ENCODE results near the gene POLE.

POLE gene

DNA sequence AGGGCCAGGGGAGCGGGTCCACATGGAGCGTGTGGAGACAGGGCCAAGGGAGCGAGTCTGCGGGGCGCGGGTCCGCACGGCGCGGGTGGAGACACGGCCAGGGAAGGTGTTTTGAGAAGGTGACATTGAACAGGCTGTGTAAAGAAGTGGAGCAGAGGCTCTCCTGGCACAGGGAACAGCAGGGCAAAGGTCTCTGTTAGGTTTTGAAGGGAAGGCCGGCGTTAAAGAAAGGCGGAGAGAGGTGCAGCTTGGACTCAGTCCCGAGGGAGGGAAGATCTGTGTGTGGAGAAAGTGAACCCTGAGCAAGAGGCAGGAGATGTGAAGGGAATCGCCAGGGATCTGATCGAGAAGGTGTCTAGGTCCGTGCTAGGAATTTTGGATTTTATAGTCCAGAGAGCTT is 2.1 kb upstream of the POLE start:
- in situ Hi-C loops (cut with MboI; ENCODE audit: low sequenced_read_pairs): no loop called here

DNA sequence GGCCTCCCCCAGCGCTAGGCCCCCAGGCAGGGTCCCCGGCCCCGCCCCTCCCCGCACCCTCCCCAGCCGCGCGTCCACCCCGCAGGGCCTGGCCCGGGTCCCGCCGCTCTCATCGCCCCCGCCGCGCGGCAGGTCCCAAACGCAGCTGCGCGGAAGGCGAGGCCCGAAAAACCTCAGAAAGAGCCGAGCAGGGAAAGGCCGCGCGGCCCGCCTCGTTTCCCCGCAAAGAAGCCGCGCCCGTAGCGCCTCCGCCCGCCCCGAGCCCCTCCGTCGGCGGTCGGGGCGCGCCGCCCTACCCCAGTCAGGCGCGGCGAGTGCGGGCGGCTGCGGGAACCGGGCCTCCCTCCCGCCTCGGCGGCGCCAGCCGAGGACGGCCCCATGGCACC is 324 bp downstream of the POLE start:
- in situ Hi-C loops (cut with MboI; ENCODE audit: low sequenced_read_pairs): no loop called here

DNA sequence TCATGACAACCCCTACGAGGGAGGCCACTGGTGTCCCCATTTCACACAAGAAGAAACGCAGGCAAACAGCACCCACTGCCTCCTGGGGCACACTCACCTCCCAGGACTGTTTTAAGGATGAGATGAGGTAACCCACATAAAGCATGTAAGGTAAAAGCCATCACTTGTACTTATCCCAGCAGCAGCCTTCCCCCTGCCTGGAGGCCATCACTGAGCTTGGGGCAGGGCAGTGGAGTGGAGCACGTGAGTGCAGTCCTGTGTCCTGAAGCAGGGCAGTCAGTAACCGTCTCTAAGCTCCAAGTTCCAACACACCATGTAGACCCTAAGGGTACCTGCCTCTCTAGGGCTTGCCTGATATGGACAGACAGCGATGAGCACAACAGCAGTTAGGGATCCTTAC is 1.7 kb downstream of the POLE start:
- in situ Hi-C loops (cut with MboI; ENCODE audit: low sequenced_read_pairs): no loop called here

DNA sequence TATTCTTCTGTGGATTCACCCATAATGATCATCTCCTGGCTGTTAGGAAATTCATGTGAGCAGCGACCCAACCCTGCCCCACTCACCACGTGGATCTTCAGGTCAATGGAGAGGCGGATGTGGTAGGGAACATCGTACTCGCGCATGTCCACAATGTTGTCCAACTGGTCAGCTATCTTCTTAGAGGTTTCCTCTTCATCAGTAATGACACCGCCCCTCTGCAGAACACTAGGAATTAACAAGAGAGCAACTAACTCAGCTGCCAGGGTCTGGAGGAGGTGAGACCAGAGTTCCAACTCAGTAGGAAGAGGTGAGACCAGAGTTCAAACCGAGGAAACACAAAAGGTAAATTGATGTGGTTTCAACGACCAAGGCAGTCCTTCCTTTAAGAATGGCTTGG is 9.7 kb downstream of the POLE start:
- in situ Hi-C loops (cut with MboI; ENCODE audit: low sequenced_read_pairs): no loop called here

DNA sequence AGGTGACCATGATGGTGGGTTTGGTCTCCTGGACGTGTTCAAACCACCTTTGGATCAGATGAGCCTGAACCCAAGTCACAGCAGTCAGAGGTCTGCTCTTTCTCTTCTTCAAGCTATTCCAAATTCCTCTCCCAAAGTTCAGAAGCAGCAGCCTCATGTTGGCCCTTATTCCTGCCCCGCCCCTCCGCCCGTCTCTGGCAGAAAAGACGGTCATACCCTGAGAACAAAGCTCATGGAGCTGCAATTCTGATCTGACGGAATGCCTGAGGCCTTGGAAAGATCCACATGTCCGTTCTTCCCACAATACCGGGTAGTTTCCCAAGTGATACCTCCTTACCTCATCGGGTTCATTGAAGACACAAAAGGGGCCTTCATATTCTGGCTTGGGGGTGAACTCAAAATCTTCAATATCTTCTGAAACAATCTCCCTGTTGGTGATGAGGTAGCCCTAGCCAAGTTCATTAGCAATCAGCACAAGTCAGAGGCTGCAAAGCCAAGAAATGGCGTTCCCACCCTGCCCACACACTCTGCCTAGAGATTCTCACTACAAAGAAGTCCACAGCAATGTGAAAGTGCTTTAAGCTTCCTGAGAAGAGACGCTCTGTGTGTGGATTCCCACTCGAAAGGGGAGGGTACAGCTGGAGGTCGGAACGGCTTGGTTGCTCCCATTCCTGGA is 11.2 kb downstream of the POLE start:
- in situ Hi-C loops (cut with MboI; ENCODE audit: low sequenced_read_pairs): no loop called here

DNA sequence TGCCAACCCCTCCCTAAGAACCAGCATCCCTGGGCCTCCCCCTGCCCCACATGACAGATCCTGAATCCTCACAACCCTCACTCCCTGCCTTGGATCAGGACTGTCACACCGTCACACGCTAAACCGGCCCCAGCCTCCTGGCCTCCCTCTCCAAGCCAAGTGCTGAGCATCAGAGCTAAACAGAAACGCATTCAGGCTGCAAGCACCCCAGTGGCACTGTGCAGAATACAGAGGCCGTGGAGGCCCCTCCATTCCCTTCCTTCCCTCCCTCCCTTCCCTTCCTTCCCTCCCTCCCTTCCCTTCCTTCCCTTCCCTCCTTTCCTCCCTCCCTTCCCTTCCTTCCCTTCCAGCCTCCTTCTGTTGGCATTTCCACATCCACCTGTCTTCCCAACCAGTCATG is 12.6 kb downstream of the POLE start:
- in situ Hi-C loops (cut with MboI; ENCODE audit: low sequenced_read_pairs): no loop called here

DNA sequence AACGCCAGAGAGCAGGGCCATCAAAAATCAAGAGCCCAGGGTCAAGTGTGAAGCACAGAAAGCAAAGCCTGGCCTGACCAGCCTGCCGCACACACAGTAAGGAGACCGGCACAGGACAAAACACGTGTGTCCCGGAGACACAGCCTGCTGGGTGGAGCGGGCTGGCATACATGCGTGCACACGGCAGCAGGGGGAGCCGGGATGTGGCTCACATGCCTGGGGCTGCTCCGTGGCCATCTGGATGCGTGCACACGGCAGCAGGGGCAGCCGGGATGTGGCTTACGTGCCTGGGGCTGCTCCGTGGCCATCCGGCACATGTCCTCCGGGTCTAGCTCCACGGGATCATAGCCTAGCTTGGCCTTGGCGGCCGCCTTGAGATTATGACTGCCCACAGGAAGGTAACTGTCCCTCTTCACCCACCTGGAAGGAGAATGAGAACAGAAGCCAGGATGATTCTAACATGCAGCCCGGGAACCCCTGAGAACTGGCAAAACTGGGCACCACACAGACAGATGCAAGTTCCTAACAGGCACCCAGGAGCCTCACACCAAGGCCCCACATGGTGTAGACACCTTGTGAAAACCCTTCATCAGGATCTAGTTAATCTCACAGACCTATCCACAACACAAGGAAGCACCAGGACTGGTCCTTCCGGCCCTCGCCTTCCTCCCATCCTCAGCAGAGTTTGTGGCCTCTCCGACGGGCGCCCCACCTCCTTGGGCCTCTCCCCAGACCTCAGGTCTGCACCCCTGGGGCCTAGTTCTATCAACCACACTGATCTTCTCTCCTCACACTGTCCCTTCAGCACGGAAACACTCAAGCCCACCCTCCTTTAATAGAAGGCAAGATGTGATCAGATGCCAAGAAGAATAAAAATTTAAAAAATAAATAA is 13.6 kb downstream of the POLE start:
- in situ Hi-C loops (cut with MboI; ENCODE audit: low sequenced_read_pairs): no loop called here

DNA sequence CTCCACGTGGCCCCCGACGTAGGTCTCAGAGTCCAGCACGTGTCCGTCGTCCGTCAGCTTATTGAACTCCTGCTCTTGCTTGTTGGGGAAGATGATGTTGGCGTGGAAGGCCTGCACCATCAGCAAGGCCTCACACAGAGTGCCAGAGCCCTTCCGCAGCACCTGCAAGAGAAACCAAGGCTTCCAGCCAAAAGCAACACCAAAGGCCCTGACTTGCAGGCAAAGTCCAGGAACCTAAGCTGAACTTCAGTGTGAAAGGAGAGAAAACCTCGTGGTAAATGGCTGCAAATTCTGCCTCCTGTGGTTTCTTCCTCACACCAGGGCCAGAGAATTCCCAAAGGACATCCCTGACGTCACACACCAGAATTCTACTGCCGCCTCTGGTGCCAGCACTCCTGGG is 14.5 kb downstream of the POLE start:
- in situ Hi-C loops (cut with MboI; ENCODE audit: low sequenced_read_pairs): no loop called here

DNA sequence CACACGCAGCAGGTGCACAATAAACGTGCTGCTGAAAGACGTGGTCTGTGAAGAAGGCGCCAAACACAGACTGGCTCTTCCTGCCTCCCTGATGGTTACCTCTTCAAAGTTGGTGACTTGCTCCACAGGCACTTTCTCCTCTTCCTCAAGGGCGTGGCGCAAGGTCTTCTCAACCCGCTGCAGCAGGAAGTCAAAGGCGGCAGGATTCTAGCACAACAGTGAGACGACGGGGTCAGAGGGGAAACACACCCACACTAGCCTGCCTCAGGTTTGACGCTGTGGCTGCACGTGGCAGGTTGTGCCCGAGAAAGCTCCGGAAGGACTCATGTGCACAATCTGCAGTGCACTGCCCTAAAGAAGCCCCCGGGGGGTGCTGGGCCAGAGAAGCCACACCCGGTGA is 15.0 kb downstream of the POLE start:
- in situ Hi-C loops (cut with MboI; ENCODE audit: low sequenced_read_pairs): no loop called here

DNA sequence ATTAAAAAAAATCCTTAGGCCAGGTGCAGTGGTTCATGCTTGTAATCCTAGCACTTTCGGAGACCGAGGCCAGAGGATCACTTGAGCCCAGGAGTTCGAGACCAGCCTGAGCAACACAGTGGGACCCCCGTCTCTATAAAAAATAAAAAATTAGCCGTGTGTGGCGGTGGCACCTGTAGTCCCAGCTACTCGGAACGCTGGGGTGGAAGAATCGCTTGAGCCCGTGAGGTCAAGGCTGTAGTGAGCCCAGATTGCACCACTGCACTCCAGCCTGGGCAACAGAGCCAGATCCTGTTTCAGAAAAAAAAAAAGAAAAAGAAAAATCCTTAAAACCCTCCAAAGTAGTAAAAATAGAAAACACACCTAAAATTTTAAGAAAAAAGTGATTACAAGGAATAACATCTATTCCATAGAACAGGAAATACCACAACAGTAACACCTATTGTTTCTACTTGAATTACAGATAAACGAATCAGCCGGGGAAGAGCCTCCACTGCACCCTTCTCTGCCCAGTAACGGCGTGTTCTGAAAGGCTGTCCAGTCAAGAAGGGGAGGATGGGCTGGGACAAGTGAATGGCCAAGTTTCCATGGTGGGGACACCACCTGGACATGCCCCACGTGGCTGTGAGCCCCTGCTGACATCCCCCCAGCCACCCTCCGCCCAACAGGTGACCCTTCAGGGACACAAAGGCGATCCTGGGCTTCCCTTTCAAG is 17.8 kb downstream of the POLE start:
- in situ Hi-C loops (cut with MboI; ENCODE audit: low sequenced_read_pairs): no loop called here

DNA sequence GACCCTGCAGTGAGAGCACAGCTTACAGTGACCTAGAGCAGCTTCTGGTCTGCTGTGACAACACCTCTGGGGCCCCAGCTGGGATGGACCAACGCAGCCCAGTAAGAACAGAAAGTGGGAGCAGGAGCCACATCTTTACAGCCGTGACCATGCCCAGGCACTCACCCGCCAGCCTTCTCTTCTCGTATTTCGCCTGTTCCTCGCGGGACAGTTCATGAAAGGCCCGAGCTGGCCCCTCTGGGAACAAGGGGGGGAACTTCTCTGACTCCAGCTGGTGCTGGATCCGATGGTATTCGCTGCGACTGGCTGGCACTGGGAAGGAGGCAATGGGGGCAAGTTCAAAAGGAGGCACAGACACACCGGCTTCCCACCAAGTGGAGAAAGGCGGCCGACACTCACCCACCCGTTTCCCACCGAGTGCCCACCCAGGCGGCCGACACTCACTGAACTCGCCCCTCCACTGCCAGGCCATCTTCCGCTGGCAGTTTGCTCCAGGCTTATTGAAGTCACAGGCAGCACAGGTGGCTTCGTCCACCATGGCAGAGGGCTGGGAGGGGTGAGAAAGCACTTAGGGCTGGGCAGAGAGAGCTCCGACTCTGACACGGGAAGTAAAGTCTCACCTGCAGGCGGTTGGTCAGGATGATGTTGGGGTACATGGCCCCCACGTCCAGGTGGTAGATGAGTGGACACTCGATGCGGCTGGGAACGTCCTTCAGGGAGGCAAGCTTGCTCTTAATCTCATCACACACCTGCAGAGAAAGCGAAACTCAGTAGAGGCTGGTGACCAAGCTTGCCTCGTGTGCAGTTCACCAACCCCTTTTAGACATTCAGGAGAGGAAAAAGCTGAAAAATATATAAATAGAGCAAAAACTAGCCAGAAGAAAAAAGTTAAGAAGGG is 18.7 kb downstream of the POLE start:
- in situ Hi-C loops (cut with MboI; ENCODE audit: low sequenced_read_pairs): no loop called here

DNA sequence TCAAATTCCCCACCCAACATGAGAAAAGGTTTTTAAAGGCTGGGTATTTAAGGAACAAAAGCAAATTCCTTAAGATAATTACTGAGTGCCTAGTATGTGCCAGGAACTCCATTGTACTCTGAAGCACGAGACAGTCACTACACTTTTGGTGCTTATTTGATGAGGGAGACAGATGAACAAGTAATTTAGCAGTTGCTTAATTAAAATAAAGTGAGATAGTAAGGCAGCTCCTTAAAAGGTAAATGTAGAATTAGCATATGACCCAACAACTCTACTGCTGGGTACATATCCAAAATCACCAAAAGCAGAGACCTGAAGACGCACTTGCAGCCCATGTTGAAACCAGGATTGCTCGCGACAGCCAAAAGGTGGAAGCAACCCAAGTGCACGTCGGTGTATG is 21.3 kb downstream of the POLE start:
- in situ Hi-C loops (cut with MboI; ENCODE audit: low sequenced_read_pairs): no loop called here

DNA sequence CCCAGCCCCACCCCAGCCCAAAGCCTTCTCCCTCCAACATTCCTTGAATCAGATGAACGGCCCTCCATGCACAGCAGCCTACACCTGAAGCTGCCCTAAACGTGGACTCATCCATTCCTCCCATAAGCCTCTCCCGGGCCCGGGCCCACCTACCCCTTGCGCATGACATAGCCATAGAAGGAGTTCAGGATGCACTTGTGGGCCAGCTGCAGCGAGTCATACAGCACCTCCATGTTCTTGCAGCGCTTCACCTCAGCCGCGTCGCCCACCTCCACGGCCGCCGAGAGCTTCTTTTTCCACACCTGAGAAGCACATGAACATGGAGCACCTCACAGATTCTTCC is 22.0 kb downstream of the POLE start:
- in situ Hi-C loops (cut with MboI; ENCODE audit: low sequenced_read_pairs): no loop called here

DNA sequence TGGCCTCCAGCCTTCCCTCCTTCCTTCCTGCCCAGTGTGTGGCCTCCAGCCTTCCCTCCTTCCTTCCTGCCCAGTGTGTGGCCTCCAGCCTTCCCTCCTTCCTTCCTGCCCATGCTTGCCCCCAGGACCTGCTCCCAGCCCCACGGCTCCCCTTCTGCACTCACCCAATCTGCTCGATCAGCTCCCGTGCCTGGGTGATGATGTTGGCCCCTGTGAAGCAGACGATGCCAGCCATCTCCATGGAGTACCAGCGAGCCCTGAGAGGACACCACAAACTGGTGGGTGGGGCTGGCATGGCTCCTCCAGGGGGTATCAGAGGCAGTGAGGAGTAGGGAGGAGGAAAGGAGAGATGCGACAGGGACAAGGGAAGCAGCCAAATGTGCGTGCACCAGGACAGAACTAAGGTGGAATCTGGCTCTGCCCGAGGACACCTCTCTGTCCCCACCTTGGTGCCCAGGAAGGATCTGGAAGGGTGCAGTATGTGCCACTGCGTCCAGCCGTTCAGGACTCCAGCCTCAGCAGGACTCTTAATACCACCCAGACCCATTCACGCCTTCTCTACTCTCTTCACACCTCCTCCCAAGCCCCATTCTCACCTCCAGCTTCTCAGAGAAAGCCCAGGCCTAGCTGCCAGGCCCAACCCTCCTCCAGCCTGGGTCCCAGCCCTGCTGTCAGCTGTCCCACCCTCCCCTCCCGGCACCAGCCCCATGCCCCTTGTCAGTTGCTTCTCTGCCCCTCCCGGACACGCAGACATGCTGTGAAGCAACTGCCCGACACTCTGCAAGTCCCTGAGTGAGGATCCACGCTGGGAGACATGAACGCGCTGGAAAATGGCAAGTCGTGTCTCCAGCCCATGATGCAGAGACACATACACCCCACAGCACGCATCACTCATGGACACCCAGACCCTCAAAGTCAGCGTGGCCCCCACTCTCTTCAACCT is 22.7 kb downstream of the POLE start:
- in situ Hi-C loops (cut with MboI; ENCODE audit: low sequenced_read_pairs): no loop called here

DNA sequence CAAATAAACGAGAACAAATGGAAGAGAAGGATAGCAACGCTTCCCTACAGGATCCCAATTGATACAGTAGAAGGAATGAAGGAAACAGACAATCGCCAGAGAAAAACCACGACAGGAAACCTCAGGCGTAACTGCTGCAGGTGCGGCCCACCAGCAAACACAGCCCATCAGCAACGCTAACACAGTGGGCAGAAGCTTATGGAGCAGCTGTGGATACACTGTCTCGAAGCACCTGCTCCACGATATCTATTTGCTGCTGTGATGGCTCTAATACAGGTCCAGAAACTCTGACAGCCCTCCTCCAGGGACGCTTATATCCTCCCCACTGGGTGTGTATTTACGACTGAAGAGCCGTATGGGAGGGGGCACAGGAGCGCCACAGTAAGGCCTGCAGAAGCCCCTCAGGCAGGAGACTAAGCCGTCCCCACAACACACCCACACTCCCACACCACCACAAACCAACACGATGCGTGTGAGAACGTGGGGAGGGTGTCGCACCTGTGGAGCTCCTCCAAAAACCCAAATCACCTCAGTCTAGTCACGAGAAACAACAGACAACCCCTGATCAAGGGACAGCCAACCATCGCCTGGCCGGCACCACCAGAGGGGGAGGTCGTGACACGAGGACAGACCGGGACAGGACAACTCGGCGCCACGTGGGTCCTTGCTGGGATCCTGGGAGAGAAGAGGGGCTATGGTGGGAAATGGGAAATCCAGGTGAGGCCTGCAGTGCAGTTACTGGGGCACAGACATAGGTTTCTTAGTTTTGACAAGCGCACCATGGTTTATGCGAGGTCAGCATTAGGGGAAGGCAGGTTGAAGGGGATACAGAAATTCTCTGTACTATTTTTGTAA is 24.0 kb downstream of the POLE start:
- in situ Hi-C loops (cut with MboI; ENCODE audit: low sequenced_read_pairs): no loop called here

DNA sequence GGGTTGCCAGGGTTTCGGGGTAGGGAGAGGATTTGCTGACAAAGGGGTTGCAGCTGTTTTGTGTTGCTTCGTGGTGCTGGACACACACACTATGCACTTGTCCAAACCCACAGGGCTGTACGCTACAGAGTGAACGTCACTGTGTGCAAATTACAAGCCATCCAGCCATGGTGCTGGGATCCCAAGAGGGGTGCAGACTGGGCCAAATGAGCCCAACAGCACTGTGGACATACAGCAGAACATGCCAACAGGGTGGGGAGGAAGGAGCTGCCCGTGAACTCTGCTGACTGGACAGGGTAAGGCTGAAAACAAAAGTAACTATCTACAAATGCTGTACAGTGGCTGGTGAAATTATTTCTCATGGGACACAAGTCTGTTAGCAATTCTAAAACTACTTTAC is 25.2 kb downstream of the POLE start:
- in situ Hi-C loops (cut with MboI; ENCODE audit: low sequenced_read_pairs): no loop called here

DNA sequence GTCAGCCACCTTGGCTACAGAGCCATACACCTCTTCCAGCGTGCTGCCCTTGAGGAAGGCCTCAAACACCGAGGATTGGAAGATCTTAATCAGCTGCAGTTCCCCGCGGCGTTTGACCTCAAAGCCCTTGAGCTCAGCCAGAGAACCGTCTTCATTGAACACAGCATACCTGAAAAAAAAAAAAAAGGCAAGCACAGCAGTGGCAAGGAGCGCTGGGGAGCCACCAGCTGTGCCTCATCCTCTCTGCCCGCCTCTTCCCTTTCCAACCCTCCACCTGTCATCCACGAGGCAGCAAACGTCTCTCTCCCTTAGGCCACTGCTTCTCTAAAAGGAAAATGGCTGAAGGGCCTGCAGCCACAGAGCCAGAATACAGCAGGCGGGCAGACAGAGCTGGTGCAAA is 26.1 kb downstream of the POLE start:
- in situ Hi-C loops (cut with MboI; ENCODE audit: low sequenced_read_pairs): no loop called here

DNA sequence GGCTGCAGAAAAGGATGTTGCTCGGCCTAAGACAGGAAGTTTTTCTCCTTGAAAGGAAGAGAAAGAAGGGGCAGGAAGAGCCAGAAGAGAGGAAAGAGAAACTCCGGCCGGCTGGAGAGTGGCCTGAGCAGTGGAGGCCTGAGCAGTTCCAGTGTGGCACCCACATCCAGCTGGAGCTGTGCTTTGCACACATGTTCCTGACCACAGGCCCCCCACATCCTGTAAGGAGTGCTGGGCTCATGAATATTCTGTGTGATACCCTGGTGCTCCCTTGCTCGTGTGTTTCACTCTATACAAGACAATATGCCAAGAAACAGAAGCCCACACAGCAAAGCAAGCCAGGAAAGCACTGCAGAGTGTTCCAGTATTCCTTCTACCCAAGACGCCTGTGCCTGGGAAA is 27.1 kb downstream of the POLE start:
- in situ Hi-C loops (cut with MboI; ENCODE audit: low sequenced_read_pairs): no loop called here

DNA sequence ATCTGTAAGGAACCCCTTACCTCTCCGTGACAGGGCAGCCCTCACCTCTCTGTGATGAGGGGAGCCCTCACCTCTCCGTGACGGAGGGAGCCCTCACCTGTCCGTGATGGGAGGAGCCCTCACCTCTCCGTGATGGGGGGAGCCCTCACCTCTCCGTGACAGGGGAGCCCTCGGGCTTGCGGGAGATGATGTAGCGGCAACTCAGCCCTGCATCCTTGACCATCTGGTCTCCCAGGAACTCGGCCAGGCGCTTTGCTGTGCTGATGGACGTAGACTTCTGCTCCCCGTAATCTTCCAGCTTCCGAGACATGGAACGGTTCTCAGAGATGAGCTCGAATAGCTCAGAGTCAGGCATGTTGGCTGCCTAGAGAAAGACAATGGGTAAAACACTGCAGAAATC is 28.0 kb downstream of the POLE start:
- in situ Hi-C loops (cut with MboI; ENCODE audit: low sequenced_read_pairs): no loop called here
